Measurements from ENCODE around the gene STOX2.

Gene STOX2

GRCh38 chr4:184021389-184021788 lies 116.3 kb downstream of the STOX2 start:
- no peak for DNase-seq (ENCODE audit: low read depth, low spot score)
- Histone ChIP-seq H3K27ac (no peak overlapping the region), H3K9me3 (ENCODE audit: low read depth, low read length) (no peaks in the 10 kb centered on the region), H3K36me3 (ENCODE audit: insufficient read depth, low read length) (no peaks in the 10 kb centered on the region), H3K9ac (ENCODE audit: insufficient read length) (no peak overlapping the region), H3K4me3 (no peak overlapping the region)
- TF ChIP-seq EZH2 (IDR thresholded peaks at IDR 0.05) (no peak), POLR2AphosphoS5 (IDR thresholded peaks at IDR 0.05; ENCODE audit: borderline replicate concordance, low read depth, low read length) (no peak), FOXP2 (optimal IDR thresholded peaks at IDR 0.05; ENCODE audit: control extremely low read depth, extremely low read length, insufficient read depth) (no peak)

- no peak overlapping the region for H3K27ac ChIP-seq
- no peaks in the 10 kb centered on the region for H3K9me3 ChIP-seq (ENCODE audit: low read depth, low read length)
- DNase-seq (ENCODE audit: low read depth, low spot score), result no peak
- H3K4me3 ChIP-seq, result no peak overlapping the region
- H3K36me3 ChIP-seq (ENCODE audit: insufficient read depth, low read length), result no peaks in the 10 kb centered on the region
- no peak overlapping the region for H3K9ac ChIP-seq (ENCODE audit: insufficient read length)
- TF ChIP-seq FOXP2 (optimal IDR thresholded peaks at IDR 0.05; ENCODE audit: control extremely low read depth, extremely low read length, insufficient read depth) (no peak), POLR2AphosphoS5 (IDR thresholded peaks at IDR 0.05; ENCODE audit: borderline replicate concordance, low read depth, low read length) (no peak), EZH2 (IDR thresholded peaks at IDR 0.05) (no peak)
Measured at GRCh38 chr4:184022679-184023383, 117.7 kb downstream of the STOX2 start.

GRCh38 chr4:184024637-184025036 lies 119.5 kb downstream of the STOX2 start:
- H3K36me3 ChIP-seq (ENCODE audit: insufficient read depth, low read length), result no peaks in the 10 kb centered on the region
- H3K27ac ChIP-seq, result no peak overlapping the region
- H3K9ac ChIP-seq (ENCODE audit: insufficient read length), result no peak overlapping the region
- H3K9me3 ChIP-seq (ENCODE audit: low read depth, low read length), result no peaks in the 10 kb centered on the region
- no peak overlapping the region for H3K4me3 ChIP-seq
- no peak for TF ChIP-seq POLR2AphosphoS5 (IDR thresholded peaks at IDR 0.05; ENCODE audit: borderline replicate concordance, low read depth, low read length)
- no peak for TF ChIP-seq EZH2 (IDR thresholded peaks at IDR 0.05)
- no peak for TF ChIP-seq FOXP2 (optimal IDR thresholded peaks at IDR 0.05; ENCODE audit: control extremely low read depth, extremely low read length, insufficient read depth)
- no peak for DNase-seq (ENCODE audit: low read depth, low spot score)

- Histone ChIP-seq H3K4me3 (no peak overlapping the region), H3K9me3 (ENCODE audit: low read depth, low read length) (no peaks in the 10 kb centered on the region), H3K9ac (ENCODE audit: insufficient read length) (no peak overlapping the region), H3K27ac (no peak overlapping the region), H3K36me3 (ENCODE audit: insufficient read depth, low read length) (no peaks in the 10 kb centered on the region)
- no peak for TF ChIP-seq FOXP2 (optimal IDR thresholded peaks at IDR 0.05; ENCODE audit: control extremely low read depth, extremely low read length, insufficient read depth)
- DNase-seq (ENCODE audit: low read depth, low spot score), result no peak
Measured at GRCh38 chr4:184028561-184029374, 123.7 kb downstream of the STOX2 start.

- no peaks in the 10 kb centered on the region for H3K36me3 ChIP-seq (ENCODE audit: insufficient read depth, low read length)
- no peak overlapping the region for H3K4me3 ChIP-seq
- no peak overlapping the region for H3K27ac ChIP-seq
- TF ChIP-seq POLR2AphosphoS5 (IDR thresholded peaks at IDR 0.05; ENCODE audit: borderline replicate concordance, low read depth, low read length) (no peak), FOXP2 (optimal IDR thresholded peaks at IDR 0.05; ENCODE audit: control extremely low read depth, extremely low read length, insufficient read depth) (no peak), EZH2 (IDR thresholded peaks at IDR 0.05) (no peak)
- no peak overlapping the region for H3K9ac ChIP-seq (ENCODE audit: insufficient read length)
- DNase-seq (ENCODE audit: low read depth, low spot score), result no peak
- H3K9me3 ChIP-seq (ENCODE audit: low read depth, low read length), result no peaks in the 10 kb centered on the region
Measured at GRCh38 chr4:184030036-184030435, 124.9 kb downstream of the STOX2 start.

GRCh38 chr4:184030764-184031163 lies 125.7 kb downstream of the STOX2 start:
- DNase-seq (ENCODE audit: low read depth, low spot score), result no peak
- TF ChIP-seq EZH2 (IDR thresholded peaks at IDR 0.05), result no peak
- TF ChIP-seq FOXP2 (optimal IDR thresholded peaks at IDR 0.05; ENCODE audit: control extremely low read depth, extremely low read length, insufficient read depth), result no peak
- TF ChIP-seq POLR2AphosphoS5 (IDR thresholded peaks at IDR 0.05; ENCODE audit: borderline replicate concordance, low read depth, low read length), result no peak
- H3K36me3 ChIP-seq (ENCODE audit: insufficient read depth, low read length), result no peaks in the 10 kb centered on the region

GRCh38 chr4:184032091-184032490 lies 127.0 kb downstream of the STOX2 start:
- no peak overlapping the region for H3K4me3 ChIP-seq
- no peaks in the 10 kb centered on the region for H3K36me3 ChIP-seq (ENCODE audit: insufficient read depth, low read length)
- H3K27ac ChIP-seq, result no peak overlapping the region
- TF ChIP-seq EZH2 (IDR thresholded peaks at IDR 0.05), result no peak
- TF ChIP-seq FOXP2 (optimal IDR thresholded peaks at IDR 0.05; ENCODE audit: control extremely low read depth, extremely low read length, insufficient read depth), result no peak
- no peak for TF ChIP-seq POLR2AphosphoS5 (IDR thresholded peaks at IDR 0.05; ENCODE audit: borderline replicate concordance, low read depth, low read length)
- H3K9ac ChIP-seq (ENCODE audit: insufficient read length), result no peak overlapping the region
- DNase-seq (ENCODE audit: low read depth, low spot score), result no peak
- no peaks in the 10 kb centered on the region for H3K9me3 ChIP-seq (ENCODE audit: low read depth, low read length)

More at GRCh38 chr4:184030764-184031163, 125.7 kb downstream of the STOX2 start:
- H3K9ac ChIP-seq (ENCODE audit: insufficient read length), result no peak overlapping the region
- H3K27ac ChIP-seq, result no peak overlapping the region
- no peak overlapping the region for H3K4me3 ChIP-seq
- H3K9me3 ChIP-seq (ENCODE audit: low read depth, low read length), result no peaks in the 10 kb centered on the region

- Histone ChIP-seq H3K27ac (no peak overlapping the region), H3K9ac (ENCODE audit: insufficient read length) (no peak overlapping the region), H3K36me3 (ENCODE audit: insufficient read depth, low read length) (no peaks in the 10 kb centered on the region), H3K9me3 (ENCODE audit: low read depth, low read length) (no peaks in the 10 kb centered on the region), H3K4me3 (no peak overlapping the region)
- TF ChIP-seq POLR2AphosphoS5 (IDR thresholded peaks at IDR 0.05; ENCODE audit: borderline replicate concordance, low read depth, low read length) (no peak), FOXP2 (optimal IDR thresholded peaks at IDR 0.05; ENCODE audit: control extremely low read depth, extremely low read length, insufficient read depth) (no peak), EZH2 (IDR thresholded peaks at IDR 0.05) (no peak)
- no peak for DNase-seq (ENCODE audit: low read depth, low spot score)
Measured at GRCh38 chr4:184039963-184040383, 134.9 kb downstream of the STOX2 start.

All from SK-N-MC (cell line).